NK-92 (cell line): ENCODE measurements around the gene CCSER2.
"Not testable (repeated sequence)": the region's sequence is repeated elsewhere in the genome, so short reads cannot be mapped to it uniquely, and the experiment has no call there.

ENCODE experiments used
- DNase-seq: peaks from one replicate; lab custom pipeline; 2025; ENCODE audit not compliant: unreplicated experiment; lab: John Stamatoyannopoulos, UW

The CCSER2 gene

DNA sequence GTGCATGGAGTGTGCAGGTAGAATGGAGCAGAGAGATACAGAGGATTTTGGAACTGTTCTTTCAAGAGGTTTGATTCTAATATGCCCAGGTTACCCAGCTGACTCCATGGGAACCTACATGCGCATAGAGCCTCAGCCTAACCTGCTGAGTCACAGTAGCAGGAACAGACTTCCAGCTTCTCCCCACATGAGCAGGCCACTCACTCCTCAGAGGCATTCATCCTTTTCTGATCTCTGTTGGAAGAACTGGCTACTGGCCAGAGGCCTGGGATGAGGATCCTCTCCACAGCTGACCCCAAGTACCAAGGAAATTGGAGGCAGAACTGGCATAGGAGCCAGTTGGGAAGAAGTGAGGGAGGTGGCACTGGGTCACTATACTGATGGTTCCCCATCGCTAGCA lies 17.9 kb upstream of the CCSER2 start:
- DNase-seq = no peak

DNA sequence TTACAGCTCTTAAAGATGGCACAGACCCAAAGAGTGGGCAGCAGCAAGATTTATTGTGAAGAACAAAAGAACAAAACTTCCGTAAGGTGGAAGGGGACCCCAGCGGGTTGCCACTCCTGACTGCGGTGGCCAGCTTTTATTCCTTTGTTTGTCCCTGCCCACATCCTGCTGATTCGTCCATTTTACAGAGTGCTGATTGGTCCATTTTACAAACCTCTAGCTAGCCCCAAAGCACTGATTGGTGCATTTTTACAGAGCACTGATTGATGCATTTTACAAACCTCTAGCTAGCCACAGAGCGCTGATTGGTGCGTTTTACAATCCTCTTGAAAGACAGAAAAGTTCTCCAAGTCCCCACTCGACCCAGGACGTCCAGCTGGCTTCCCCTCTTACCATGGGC lies 16.8 kb upstream of the CCSER2 start:
- DNase-seq = no peak

DNA sequence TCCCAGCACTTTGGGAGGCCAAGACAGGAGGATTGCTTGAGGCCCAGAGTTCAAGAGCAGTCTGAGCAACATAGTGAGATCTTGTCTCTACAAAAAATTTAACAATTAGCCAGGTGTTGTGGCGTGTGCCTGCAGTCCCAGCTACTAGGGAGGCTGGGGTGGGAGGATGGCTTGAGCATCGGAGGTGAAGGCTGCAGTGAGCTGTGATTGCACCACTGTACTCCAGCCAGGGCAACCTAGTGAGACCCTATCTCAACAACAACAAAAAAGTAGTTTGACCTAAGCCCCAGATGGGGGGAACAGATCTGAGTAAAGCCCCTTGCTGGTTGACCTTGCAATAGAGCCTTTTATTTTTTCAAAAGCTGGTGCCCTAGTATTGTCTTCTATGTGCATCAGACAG lies 15.6 kb upstream of the CCSER2 start:
- no peak for DNase-seq

DNA sequence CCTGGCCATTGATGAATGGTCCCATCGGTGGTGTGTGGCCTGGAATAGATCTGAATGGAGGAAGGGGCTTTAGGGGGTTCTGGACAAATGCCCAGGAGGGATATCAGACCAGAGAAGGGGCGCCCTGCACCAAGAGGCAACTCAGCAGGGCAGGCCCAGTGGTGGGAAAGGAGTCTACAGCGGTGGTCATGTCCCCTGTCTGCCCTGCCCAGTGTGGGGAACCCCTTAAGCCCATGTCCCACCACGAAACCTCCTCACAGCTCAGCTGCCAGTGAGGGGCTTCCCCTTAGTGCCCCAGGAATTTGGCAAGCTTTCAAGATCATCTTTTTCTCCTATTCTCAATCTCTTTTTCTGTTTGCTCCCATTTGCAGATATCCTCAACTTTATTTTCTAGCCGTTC lies 14.1 kb upstream of the CCSER2 start:
- DNase-seq = no peak

DNA sequence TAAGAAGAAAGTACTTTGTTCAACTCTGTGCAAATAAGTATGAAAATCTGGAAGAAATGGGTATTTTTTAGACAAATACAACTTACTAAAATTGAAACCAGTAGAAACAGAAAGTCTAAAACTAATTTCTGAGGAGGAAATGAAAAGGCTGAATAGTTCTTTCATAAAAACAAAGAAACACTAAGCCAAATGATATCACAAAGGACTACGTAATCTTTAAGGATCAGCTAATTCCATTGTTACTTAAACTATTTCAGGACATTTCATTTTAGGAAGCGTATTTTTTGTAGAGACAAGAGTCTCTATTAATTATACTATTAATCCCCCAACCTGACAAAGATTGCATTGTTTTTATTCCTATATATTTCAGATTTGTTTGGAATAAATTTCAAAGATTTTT lies 11.2 kb upstream of the CCSER2 start:
- DNase-seq = no peak

DNA sequence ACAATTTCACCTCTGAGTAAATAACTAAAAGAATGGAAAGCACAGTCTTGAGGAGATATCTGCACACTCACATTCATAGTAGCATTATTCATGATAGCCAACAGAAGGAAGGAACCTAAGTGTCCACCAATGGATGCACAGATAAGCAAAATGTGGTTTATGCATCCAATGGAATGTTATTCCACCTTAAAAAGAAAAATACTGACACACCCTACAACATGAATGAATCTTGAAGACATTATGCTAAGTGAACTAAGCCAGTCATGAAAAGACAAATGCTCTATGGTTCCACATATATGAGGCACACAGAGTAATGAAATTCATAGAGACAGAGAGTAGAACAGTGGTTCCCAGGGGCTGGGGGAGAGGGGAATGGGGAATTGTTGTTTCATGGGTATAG lies 6.5 kb upstream of the CCSER2 start:
- DNase-seq = no peak

DNA sequence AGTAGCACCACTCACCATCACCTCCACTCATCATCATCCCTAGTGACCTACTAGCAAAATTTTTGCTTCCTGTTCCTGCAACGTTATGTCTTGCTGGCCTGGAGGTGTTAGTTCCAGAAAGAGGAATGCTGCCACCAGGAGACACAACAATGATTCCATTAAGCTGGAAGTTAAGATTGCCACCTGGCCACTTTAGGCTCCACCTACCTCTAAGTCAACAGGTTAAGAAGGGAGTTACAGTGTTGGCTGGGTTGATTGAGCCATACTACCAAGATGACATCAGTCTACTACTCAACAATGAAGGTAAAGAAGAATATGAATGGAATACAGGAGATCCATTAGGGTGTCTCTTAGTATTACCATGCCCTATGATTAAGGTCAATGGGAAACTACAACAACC lies 4.8 kb upstream of the CCSER2 start:
- not testable (repeated sequence) for DNase-seq

DNA sequence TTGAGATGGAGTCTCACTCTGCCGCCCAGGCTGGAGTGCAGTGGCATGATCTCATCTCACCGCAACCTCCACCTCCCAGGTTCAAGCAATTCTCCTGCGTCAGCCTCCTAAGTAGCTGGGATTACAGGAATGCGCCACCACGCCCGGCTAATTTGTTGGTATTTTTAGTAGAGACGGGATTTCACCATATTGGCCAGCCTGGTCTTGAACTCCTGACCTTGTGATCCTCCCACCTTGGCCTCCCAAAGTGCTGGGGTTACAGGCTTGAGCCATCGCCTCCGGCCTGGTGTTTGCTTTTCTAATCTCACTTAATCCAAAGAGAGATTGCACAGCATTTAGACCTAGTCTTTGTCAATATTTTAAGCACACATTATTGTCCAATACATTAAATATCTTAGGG lies 1.4 kb upstream of the CCSER2 start:
- not testable (repeated sequence) for DNase-seq

DNA sequence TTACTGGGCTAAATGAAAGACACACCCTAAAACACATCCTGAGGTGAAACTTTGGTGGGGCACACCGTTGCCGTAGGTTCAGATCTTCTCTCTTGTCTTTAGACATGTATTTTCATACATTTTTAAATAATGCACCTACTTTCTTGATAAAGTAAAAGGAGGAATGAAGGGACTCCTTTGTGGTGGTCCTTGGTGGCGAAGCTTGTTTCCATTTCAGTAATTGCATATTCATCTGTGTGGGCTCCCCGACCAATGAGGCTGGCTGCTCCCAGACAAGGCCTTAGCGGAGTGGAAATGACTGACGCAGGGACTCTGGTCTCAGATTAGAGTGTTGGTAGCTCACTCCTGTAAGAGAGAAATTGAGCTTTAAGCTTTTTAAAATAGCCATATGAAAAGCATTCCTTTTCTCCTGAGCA lies 815 bp downstream of the CCSER2 start:
- no peak for DNase-seq

DNA sequence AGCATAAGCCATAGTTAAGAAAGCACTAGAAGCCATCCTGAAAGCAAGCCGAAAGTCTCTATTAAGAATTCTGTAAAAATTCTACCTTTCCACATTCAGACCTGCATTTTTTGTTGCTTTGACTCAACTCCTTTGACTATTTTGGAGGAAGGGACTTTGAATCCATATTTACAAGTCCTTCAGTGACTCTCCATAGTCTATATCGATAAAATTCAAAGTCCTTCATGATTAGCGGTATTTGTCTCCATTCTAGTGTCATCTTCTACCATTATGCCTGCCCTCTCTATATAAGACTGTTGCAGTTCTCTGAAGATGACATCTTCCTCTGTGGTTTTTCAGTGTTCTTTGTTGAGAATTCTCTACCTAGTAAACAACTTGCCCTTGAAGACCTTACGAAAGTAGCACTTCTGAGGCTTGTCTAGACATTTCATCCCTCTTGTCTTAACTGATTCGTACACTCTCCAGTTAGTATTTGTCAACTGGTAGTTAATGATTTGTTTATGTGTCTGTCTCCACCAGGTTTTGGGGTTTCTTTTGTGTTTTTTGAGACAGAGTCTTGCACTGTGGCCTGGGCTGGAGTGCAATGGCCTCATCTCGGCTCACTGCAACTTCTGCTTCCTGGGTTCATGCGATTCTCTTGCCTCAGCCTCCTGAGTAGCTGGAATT lies 1.7 kb downstream of the CCSER2 start:
- DNase-seq = no peak

DNA sequence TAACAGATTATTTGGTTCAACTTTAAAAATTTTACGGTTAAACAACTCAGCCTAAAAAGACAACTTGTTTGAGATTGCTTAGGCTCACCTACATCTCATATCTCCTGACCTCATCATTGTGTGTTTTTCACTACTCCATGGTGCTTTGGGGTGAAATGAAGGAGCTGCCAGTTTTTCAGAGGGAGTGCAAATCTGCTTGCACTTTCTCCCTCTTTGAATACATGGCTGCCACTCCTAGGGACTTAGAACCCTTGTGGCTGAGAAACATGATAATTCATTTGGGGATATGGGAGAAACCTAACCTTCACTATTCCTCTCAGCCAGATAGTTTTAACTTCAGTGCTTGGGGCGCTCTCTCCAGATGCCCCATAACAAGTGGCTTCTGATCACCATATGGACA lies 2.7 kb downstream of the CCSER2 start:
- DNase-seq = no peak

DNA sequence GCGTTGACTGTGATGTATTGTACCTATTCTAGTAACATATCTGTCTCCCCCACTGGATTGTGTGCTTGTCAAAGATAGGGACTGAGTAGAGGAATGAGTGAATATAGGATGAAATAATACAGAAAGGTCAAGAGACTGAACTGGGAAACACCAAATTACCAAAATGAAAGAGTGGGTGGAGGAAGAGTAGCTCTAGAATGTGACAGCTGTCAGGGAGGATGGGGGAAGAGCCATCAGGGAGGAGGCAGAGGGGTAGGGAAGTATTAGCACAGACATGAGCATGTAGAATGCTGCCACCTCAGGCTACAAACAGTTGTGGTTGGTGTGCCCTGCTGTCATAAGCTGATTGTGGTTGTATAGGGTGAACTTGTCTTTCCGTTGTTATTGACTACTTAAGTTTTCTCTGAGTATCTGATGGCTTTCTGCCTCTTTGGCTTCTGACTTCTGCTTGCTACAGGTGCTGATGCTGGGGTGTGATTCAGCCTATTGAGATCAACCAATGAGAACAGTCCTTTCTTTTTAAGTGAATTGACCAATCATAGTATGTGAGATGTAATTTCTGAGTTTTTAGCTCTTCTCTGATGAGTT lies 5.6 kb downstream of the CCSER2 start:
- no peak for DNase-seq

DNA sequence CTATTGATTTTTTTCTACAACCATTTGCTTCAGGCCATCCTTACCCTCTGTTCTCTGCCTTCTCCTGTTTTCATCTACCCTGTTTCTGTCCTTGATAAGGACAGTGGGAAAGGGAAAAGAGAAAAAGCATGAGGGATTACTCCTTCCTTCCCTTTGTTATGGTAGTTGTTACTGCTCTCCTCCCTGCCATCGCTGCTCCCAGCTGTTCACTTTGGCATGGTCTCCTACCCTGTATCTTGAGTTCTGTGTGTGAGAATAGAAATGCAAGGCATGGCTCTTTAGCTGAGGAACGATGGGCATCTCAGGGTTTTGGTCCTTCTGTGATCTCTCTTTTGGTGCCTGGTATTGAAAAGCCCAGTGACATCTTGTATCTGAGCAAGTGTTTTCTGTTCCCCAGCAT lies 6.4 kb downstream of the CCSER2 start:
- DNase-seq = no peak

DNA sequence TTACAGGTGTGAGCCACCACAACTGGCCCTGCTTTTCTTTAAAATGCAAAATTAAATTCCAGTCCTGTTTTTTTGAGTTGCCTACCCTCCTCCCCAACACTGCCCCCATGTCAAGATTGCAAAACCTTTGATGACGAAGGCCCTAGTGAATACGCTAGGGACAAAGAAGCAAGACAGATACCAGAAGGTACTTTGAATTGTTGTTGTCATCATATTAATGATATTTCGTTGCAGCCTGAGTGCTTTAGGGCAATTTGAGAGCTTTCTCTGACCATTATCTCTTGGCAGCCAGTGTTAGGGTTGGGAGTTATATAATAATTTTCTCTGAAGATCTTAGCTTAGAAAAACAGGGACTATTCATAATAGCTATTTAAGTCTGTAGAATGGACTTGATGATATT lies 7.1 kb downstream of the CCSER2 start:
- no peak for DNase-seq

DNA sequence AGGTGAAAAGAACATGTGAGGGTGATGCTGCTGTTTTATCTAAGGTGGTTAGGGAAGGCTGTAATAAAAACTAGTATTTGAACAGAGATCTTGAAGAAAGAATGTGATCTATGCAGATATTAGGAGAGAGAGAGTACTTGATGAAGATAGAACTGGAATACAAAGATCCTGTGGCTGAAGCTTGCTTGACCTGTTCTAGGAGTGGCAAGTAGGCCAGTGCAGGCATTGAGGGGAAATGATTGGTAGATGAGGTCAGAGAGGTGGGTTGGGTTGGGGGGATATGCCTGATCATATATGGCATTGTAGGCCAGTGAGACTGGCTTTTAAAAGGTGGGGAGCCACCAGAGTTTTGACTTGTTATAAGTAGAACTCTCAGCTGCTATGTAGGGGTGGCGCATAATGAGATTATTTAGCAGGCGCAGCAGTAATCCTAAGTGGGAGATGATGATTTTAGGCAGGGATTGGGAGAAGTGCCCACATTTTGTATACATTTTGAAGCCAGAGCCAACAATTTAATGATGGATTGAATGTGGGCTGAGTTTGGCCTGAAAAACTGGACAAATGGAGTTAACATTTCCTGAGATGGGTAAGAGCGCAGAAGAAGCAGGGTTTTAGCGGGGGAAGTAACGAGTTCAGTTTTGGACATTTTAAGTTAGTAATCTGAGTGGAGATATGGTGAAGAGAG lies 8.2 kb downstream of the CCSER2 start:
- DNase-seq = no peak

DNA sequence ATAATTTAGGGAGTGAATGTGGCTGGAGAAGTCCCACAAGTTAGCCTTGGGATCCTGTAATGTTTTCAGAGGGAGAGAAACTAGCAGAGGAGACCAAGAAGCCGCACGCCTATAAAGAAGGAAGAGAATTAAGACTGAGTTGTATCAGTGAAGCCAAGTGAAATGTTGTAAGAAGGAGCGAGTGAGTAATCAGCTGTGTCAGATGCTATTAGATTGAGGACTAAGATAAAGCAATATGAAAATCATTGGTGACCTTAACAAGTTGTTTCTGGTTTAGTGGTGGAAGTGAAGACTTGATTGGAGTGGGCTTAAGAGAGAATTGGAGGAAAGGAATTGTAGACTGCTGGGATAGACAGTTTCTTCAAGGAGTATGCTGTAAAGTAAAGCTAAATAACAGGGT lies 8.8 kb downstream of the CCSER2 start:
- DNase-seq = no peak

DNA sequence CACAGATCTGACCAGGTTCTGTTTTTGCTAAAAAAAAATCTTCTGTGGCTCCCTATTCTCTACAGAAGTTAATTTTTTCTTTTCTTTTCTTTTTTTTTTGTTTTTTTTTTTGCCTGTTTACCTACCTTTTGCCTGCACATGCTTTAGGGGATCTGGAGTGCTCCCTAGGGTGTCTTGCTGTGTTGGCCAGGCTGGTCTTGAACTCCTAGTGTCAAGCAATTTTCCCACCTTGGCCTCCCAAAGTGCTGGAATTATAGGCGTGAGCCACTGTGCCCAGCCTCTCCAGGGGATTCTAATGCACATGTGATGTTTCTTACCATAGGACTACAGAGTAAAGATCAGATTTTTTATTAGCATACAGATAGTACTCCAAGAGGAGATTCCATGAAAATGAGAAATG lies 10.6 kb downstream of the CCSER2 start:
- no peak for DNase-seq

DNA sequence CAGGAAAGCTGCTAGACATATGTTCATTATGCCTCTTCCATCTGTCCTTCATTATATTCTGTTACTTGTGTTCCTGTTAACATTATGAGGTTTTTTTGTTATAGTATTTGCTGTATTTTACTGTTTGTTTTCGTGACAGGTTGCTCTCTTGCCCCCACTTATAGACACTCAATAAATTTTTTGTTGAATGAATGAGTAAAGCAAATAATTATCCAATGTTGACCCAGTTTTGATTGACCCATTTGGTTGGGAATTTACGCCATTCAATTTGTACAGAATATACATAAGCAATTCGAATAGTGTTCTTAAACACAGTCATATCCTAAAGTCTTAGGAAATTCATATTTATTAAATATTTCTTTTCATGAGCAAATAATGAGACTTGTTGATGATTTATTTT lies 11.8 kb downstream of the CCSER2 start:
- DNase-seq = no peak

DNA sequence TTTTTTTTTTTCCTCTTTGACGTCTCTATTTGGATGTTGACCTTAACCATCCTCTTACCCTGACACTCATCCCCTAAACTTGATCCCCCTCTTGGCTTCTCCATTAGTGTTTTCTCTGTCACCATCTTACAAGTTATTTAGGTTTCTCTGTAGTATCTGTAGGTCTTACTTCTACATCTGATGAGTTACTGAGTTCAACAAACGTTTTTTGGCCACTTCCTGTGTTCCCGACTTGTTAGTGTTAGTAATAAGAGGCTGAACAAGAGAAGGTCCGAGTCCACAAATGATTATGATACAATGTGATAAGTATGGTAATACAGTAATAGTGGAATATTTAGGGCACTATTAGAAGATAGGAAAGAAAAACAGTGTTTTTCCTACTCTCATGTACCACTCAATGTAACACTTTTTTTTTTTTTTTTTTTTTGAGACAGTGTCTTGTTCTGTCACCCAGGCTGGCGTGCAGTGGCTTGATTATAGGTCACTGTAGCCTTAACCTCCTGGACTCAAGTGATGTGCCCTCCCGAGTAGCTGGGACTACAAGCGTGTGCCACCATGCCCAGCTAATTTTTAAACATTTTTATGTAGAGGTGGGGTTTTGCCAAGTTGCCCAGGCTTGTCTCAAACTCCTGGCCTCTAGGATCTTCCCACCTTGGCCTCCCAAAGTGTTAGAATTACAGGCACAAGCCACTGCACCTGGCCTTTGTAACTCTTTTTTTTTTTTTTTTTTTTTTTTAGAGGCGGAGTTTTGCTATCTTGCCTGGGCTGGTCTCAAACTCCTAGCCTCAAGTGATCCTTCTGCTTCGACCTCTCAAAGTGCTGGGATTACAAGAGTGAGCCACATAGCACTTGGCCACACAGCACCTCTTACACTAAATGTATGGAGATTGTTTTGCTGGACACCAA lies 12.5 kb downstream of the CCSER2 start:
- DNase-seq = no peak

DNA sequence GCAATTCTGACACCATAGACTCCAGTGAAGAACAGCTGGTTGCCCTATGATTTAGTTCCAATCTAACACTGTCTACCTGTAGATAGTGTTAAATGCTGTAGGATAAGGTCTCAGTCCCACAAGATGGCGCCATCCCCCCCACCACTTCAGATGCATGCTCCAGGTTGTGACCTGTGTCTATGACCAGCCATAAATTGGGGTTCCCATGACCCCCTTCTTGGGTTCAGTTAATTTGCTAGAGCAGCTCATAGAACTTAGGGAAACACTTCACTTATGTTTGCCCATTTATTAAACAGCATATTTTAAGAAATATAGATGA lies 13.1 kb downstream of the CCSER2 start:
- DNase-seq = no peak

DNA sequence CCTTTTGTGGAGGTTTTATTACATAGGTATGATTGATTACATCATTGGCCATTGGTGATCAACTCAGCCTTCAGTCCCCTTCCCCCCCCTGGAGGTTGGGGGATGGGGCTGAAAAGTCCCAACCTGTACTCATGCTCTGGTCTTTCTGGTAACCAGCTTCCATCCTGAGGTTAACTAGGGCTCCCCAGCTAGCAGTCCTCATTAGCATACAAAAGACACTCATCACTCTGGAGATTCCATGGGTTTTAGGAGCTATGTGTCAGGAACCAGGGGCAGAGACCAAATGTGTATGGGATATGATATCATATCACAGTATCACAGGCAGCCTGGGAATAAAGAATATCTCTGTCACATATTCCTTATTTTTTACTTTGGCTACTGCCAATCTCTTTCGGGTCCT lies 13.6 kb downstream of the CCSER2 start:
- no peak for DNase-seq

DNA sequence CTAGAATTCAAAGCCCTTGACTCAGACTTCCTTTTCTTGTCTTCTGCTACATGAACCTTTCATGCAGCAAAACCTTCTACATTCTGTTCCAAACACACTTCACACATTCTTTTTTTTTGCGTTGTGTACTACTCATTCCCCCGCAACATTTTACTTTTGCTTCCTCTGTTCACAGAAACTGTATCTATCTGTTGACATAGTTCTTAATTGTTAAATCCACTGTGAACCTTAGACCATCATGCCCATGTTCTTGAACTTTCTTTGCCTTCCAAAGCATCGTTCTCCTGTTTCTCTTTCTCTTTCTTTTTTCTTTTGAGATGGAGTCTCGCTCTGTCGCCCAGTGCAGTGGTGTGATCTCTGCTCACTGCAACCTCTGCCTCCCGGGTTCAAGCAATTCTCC lies 14.2 kb downstream of the CCSER2 start:
- no peak for DNase-seq
